SJSA1 (cell line): ENCODE measurements around the gene CLIC4. TPM values are rescaled to one million over a fixed set of nuclear protein-coding genes. Genes with fewer than 3 reads are reported as not detected.
"Not testable (repeated sequence)": the region's sequence is repeated elsewhere in the genome, so short reads cannot be mapped to it uniquely, and the experiment has no call there.

Source experiments
- DNase-seq, 2 experiments: peaks; one replicate each; pipeline ENCODE4 v3.0.0-alpha.2; 2015 to 2020; ENCODE audit warnings: low spot score in 2 of 2, low read depth in 1 of 2
- H3K27ac ChIP-seq: fragments of 250-450 bp; sonication (Bioruptor Pico); 2 replicates; pipeline ENCODE4 v1.5.1; 2020; ENCODE audit warnings: mild to moderate bottlenecking, moderate library complexity
- H3K27me3 ChIP-seq: fragments of 250-450 bp; sonication (Bioruptor Pico); replicated peaks from 2 replicates; pipeline ENCODE4 v1.5.1; 2020; ENCODE audit warnings: mild to moderate bottlenecking, moderate library complexity
- H3K36me3 ChIP-seq: fragments of 250-450 bp; sonication (Bioruptor Pico); 2 replicates; pipeline ENCODE4 v1.5.1; 2020; ENCODE audit warnings: mild to moderate bottlenecking
- H3K4me1 ChIP-seq: fragments of 250-450 bp; sonication (Bioruptor Pico); replicated peaks from 2 replicates; pipeline ENCODE4 v1.6.1; 2021; ENCODE audit warnings: mild to moderate bottlenecking
- H3K4me3 ChIP-seq: fragments of 250-450 bp; sonication (Bioruptor Pico); 2 replicates; pipeline ENCODE4 v1.5.1; 2020; ENCODE audit warnings: mild to moderate bottlenecking
- H3K9me3 ChIP-seq: fragments of 250-450 bp; sonication (Bioruptor Pico); replicated peaks from 2 replicates; pipeline ENCODE4 v1.5.1; 2020; ENCODE audit warnings: mild to moderate bottlenecking
- total RNA-seq: library from RNA; depleted of rRNA; stranded (reverse); fragments of >200 nt; shearing (Covaris generic); gene quantifications from 2 replicates; pipeline ENCODE4 v1.2.3, GENCODE V29; 2014

Gene CLIC4
- total RNA-seq, 1 experiment from 2014 or later = 457 TPM

DNA sequence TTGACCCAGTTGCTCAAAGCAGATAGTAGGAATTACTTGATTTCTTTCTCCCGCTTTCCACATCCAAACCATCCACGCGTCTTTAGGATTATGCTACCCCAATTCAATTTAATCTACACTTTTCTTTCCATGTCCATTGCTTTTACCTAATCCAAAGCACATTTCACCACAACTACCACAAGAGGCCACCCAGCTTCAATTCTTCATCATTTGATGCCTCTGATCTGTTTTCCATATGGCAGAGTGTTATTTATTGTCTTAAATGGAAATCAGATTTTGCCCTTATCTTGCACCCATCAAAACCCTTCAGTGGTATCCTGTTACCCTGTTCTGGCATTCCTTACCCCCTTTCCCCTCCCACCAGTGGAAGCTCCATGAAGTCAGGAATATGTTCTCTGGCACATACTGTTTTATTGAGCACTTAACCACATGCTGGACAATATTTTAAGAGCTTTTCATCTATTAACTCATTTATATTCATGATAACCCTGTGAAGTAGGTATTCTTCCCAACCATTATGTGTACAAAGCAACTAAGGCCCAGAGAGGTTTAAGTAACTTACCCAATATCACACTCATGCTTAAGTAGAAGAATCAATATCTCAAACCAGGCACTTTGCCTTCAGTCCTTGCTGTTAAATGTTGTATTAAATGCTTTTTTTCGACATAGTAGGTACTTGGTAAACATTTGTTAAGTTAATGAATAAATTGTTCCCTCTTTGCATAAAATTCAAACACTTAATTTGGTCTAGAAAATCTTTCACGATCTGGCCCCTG, 34.6 kb downstream of the CLIC4 start:
- peaks cover 16% of the 10 kb centered on the region for H3K4me1 ChIP-seq
- peak in 1 of 2 experiments; percentile 25 for DNase-seq
- H3K27ac ChIP-seq = no peak overlapping the region
- peaks cover 19% of the 10 kb centered on the region; the same call in 1 of the 2 replicates for H3K36me3 ChIP-seq
- H3K4me3 ChIP-seq = no peak overlapping the region
- H3K27me3 ChIP-seq = no peaks in the 10 kb centered on the region
- H3K9me3 ChIP-seq = no peaks in the 10 kb centered on the region

DNA sequence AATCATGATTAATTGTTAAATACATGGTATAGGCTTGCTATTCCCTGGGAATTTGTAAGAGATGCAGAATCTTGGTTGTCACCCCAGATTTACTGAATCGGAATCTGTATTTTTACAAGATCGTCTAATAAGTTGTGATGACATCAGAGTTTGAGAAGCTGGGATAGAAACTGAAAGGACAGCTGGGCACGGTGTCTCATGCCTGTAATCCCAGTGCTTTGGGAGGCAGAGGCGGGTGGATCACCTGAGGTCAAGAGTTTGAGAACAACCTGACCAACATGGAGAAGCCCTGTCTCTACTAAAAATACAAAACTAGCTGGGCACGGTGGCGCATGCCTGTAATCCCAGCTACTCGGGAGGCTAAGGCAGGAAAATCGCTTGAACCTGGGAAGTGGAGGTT, 35.4 kb downstream of the CLIC4 start:
- not testable (repeated sequence) for H3K27ac ChIP-seq, H3K27me3 ChIP-seq, DNase-seq, H3K9me3 ChIP-seq, H3K4me3 ChIP-seq
- H3K4me1 ChIP-seq = peaks cover 16% of the 10 kb centered on the region
- peaks cover 19% of the 10 kb centered on the region; the same call in 1 of the 2 replicates for H3K36me3 ChIP-seq

DNA sequence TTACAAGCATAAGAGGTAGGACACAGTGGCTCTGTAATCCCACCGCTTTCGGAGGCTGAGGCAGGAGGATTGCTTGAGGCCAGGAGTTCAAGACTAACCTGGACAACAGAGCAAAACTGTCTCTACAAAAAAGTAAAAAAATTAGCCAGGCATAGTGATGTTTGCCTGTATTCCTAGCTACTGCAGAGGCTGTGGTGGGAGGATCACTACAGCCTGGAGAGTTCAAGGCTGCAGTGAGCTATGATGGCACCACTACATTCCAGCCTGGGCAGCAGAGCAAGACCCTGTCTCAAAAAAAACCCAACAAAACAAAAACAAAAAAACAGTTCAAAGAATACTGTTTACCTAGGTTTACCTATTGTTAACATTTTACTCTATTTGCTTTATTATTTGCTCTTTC, 37.4 kb downstream of the CLIC4 start:
- no peak for DNase-seq
- Histone ChIP-seq H3K36me3 (peaks cover 23% of the 10 kb centered on the region; the same call in 1 of the 2 replicates), H3K4me3 (no peak overlapping the region), H3K9me3 (no peaks in the 10 kb centered on the region), H3K27ac (no peak overlapping the region), H3K27me3 (no peaks in the 10 kb centered on the region), H3K4me1 (peaks cover 21% of the 10 kb centered on the region)

DNA sequence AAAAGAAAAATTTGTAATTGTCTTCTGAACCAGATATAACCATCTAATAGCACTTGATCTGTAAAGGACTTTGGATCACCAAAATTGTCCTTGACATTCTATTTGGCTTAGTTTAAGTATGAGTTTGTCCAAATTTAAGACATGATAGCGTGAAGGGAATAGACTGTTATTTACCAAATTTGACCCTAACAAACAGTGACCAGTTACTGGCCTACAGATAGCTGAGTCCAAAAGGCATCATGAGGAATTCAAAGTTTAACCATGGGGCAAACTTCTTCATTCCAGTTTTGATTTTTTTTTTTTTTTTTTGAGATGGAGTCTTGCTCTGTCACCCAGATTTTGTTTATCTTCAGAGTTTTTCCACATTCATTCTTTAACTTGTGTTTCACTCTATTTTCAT, 38.5 kb downstream of the CLIC4 start:
- Histone ChIP-seq H3K4me1 (peaks cover 29% of the 10 kb centered on the region), H3K36me3 (peaks cover 23% of the 10 kb centered on the region; the same call in 1 of the 2 replicates), H3K27me3 (no peaks in the 10 kb centered on the region), H3K9me3 (no peaks in the 10 kb centered on the region), H3K27ac (no peak overlapping the region), H3K4me3 (no peak overlapping the region)
- DNase-seq = no peak

DNA sequence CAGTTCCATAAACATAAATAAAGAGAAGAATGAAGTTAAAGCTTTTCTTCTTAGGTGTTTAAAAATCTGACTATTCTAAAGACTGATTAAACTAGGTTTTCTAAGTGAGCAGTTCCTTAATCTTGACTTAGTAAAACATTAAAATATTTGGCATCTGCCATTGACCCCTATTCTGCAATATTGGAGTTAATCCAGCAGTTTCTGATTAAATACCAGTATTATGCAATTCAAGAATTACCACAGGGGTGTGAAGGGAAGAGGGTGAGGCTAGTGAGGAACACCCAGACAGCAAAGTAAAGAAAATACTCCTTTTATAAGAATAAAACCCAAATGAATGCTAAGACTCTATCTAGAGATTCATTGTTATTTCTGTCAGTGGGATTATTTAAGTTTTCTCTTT, 40.9 kb downstream of the CLIC4 start:
- H3K4me1 ChIP-seq = peaks cover 30% of the 10 kb centered on the region
- H3K4me3 ChIP-seq = no peak overlapping the region
- no peaks in the 10 kb centered on the region for H3K9me3 ChIP-seq
- H3K36me3 ChIP-seq = peaks cover 14% of the 10 kb centered on the region; the same call in 1 of the 2 replicates
- H3K27me3 ChIP-seq = no peaks in the 10 kb centered on the region
- DNase-seq = no peak
- no peak overlapping the region for H3K27ac ChIP-seq

DNA sequence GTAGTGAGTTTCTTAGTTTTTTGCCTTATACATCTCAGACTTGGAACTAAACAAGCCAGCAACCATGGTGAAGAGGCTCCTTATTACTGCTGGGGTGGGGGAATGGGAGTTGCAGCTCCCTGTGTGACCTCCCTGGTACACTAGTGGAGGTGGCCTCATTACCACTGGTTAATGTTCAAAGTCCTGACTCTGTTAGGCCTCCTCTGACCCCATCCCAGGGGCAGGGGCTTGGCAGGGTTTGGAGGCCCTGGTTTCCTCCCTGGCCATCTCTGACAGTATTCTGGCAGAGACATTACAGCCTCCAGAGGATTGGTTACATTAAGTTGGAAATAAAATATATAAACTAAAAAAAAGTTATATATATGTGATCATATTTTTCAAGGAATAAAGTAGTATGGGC, 45.2 kb downstream of the CLIC4 start:
- H3K4me3 ChIP-seq = no peak overlapping the region
- H3K36me3 ChIP-seq = peaks cover 7% of the 10 kb centered on the region; the same call in 1 of the 2 replicates
- no peak for DNase-seq
- H3K27ac ChIP-seq = no peak overlapping the region
- peaks cover 43% of the 10 kb centered on the region for H3K4me1 ChIP-seq
- no peaks in the 10 kb centered on the region for H3K9me3 ChIP-seq
- H3K27me3 ChIP-seq = no peaks in the 10 kb centered on the region

DNA sequence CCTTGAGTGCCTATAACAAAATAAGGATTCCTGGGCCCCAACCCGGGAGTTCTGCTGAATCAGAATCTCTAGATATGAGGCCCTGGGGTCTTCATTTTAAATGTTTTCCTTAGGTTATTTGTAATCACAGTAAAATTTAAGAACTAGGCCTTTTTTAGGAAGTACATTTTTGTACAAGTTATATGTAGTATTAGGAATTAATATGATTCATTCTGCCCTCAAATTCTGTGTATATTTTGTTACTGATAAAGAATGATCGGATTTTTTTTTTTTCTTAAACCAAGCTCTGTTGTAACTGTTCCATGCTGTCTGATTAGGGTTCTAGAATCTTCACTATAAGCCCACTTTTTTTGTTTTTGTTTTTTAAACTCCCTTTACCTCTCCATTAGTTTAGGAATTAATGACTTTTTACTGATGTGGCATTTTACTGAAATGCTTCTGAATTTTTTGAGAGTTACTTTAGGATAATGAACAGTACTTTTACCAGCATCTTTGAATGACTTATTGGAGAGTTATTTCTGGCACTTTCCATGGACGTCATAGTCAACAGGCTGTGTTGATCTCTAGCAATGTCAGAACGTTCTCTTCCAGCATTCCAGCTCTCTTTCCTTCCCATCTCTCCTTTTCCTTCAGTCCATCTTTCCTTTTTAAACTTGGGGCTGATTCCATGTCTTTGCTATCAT, 48.3 kb downstream of the CLIC4 start:
- Histone ChIP-seq H3K36me3 (peaks cover 21% of the 10 kb centered on the region), H3K4me3 (no peak overlapping the region), H3K9me3 (no peaks in the 10 kb centered on the region), H3K27ac (peak overlapping the region; percentile 19), H3K27me3 (no peaks in the 10 kb centered on the region), H3K4me1 (peaks cover 31% of the 10 kb centered on the region)
- peak in 1 of 2 experiments; percentile 44 for DNase-seq

DNA sequence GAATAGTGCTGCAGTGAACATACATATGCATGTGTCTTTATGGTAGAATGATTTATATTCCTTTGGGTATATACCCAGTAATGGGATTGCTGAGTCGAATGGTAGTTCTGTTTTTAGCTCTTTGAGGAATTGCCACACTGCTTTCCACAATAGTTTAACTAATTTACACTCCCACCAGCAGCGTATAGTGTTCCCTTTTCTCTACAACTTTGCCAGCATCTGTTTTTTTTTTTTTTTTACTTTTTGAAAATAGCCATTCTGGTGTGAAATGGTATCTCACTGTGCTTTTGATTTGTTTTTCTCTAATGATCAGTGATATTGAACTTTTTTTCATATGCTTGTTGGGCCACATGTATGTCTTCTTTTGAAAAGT, 48.9 kb downstream of the CLIC4 start:
- H3K4me3 ChIP-seq, H3K27me3 ChIP-seq, H3K9me3 ChIP-seq, DNase-seq: not testable (repeated sequence)
- Histone ChIP-seq H3K4me1 (peaks cover 26% of the 10 kb centered on the region), H3K27ac (peak overlapping the region; percentile 19), H3K36me3 (peaks cover 21% of the 10 kb centered on the region)

DNA sequence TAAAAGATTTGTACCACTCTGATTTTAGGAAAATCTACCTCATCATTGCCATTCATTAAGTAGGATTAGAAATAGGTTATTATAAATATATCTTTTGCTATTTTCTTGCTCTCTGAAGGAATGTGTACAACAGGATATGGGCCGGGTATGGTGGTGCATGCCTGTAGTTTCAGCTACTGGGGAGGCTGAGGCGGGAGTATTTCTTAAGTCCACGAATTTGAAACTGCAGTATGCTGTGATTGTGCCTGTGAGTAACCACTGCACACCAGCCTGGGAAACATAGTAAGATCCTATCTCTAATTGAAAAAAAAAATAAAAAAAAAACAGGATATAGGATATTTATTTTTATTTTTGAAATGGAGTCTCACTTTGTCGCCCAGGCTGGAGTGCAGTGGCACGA, 50.0 kb downstream of the CLIC4 start:
- Histone ChIP-seq H3K36me3 (peaks cover 21% of the 10 kb centered on the region), H3K27ac (no peak overlapping the region), H3K27me3 (no peaks in the 10 kb centered on the region), H3K4me1 (peaks cover 16% of the 10 kb centered on the region), H3K4me3 (no peak overlapping the region), H3K9me3 (no peaks in the 10 kb centered on the region)
- DNase-seq = no peak

DNA sequence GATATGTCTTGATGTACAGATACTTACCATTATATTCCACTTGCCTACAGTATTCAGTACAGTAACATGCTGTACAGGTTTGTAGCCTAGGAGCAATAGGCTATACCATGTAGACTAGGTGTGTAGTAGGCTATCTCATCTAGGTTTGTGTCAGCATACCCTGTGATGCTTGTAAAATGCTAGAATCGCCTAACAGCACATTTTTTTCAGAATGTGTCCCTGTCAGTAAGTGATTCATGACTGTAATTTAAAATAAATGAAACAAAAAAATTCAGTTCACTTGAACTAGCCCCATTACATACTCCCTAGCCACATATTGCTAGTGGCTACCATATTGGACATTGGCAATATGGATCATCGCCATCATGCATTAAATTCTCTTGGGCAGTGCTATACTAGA, 51.3 kb downstream of the CLIC4 start:
- no peak overlapping the region for H3K4me3 ChIP-seq
- H3K4me1 ChIP-seq = peaks cover 16% of the 10 kb centered on the region
- no peak overlapping the region for H3K27ac ChIP-seq
- no peaks in the 10 kb centered on the region for H3K9me3 ChIP-seq
- no peak for DNase-seq
- no peaks in the 10 kb centered on the region for H3K27me3 ChIP-seq
- H3K36me3 ChIP-seq = peaks cover 25% of the 10 kb centered on the region

DNA sequence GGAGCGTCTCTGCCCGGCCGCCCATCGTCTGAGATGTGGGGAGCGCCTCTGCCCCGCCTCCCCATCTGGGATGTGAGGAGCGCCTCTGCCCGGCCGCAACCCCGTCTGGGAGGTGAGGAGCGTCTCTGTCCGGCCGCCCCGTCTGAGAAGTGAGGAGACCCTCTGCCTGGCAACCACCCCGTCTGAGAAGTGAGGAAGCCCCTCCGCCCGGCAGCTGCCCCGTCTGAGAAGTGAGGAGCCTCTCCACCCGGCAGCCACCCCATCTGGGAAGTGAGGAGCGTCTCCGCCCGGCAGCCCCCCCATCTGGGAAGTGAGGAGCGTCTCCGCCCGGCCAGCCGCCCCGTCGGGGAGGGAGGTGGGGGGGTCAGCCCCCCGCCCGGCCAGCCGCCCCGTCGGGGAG, 54.0 kb downstream of the CLIC4 start:
- H3K4me3 ChIP-seq, H3K27ac ChIP-seq, H3K27me3 ChIP-seq, H3K4me1 ChIP-seq, H3K9me3 ChIP-seq, DNase-seq: not testable (repeated sequence)
- peaks cover 29% of the 10 kb centered on the region for H3K36me3 ChIP-seq

DNA sequence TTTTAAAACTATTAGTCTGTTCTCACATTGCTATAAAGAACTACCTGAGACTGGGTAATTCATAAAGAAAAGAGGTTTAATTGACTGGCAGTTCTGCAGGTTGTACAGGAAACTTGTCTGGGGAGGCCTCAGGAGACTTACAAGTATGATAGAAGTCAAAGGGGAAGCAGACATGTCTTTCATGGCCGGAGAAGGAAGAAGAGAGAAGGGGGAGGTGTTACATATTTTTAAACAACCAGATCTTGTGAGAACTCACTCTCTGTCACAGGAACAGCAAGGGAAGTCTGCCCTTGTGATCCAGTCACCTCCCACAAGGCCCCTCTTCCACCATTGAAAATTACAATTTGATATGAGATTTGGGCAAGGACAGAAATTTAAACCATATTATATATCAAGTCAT, 55.9 kb downstream of the CLIC4 start:
- H3K9me3 ChIP-seq = no peaks in the 10 kb centered on the region
- peaks cover 12% of the 10 kb centered on the region for H3K4me1 ChIP-seq
- H3K27ac ChIP-seq = no peak overlapping the region
- no peak overlapping the region for H3K4me3 ChIP-seq
- no peak for DNase-seq
- peaks cover 32% of the 10 kb centered on the region for H3K36me3 ChIP-seq
- H3K27me3 ChIP-seq = no peaks in the 10 kb centered on the region

DNA sequence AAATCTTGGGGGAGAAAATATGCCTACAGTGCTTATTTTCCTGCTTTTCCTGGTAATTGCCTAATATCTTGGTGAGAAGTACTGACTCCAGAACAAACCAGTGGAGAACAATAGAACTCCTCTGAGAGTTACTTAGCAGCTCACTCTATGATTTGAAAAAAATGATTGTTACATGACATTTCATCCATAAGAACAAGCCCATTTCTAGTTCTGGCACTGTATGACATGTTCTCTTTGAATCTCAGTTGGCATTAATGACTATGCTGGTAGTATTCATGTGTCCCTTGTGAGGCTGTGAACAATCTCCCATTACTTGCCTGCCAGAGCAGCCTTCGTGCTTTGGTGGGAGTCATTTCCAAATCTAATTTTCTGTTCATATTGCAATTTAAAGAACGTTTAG, 58.0 kb downstream of the CLIC4 start:
- H3K4me3 ChIP-seq = no peak overlapping the region
- peaks cover 22% of the 10 kb centered on the region for H3K36me3 ChIP-seq
- no peaks in the 10 kb centered on the region for H3K27me3 ChIP-seq
- H3K27ac ChIP-seq = no peak overlapping the region
- no peak for DNase-seq
- H3K9me3 ChIP-seq = no peaks in the 10 kb centered on the region
- H3K4me1 ChIP-seq = peaks cover 12% of the 10 kb centered on the region

DNA sequence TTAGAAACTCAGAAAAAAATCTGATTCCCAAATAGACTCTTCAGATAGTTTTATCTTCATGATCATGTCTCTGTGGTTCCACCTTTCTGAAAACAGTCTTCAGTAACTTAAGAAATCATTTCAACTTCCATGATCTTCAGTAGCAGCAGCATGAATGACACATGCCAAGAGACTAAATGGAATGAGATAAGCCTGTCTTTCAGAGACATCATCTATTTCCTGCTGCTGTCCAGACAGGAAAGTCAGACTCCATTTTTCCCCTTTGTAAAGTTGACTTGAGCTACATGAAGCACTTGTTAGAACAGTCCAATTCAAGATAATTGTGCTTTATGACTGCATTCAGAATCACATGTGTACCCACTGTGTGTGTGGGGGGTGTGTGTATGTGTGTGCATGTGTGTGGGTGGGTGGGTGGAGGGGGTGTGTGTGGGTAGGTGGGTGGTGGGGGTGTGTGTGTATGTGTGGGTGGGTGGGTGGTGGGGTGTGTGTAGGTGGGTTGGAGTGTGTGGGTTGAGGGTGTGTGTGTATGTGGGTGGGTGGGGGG, 58.8 kb downstream of the CLIC4 start:
- no peak overlapping the region for H3K27ac ChIP-seq
- H3K4me1 ChIP-seq = peaks cover 12% of the 10 kb centered on the region
- H3K9me3 ChIP-seq = no peaks in the 10 kb centered on the region
- no peak for DNase-seq
- H3K27me3 ChIP-seq = no peaks in the 10 kb centered on the region
- peaks cover 19% of the 10 kb centered on the region; the same call in 1 of the 2 replicates for H3K36me3 ChIP-seq
- no peak overlapping the region for H3K4me3 ChIP-seq
